OCI-LY1 (cell line): ENCODE measurements around the gene EOMES.

Experiments used
- H2AFZ ChIP-seq: fragments of 200-600 bp; sonication (generic), shearing (Covaris generic); 2 replicates; pipeline ENCODE4 v1.6.0; 2014; ENCODE audit warnings: antibody characterized with exemption, mild to moderate bottlenecking, low read length
- H3F3A ChIP-seq: fragments of 200-600 bp; sonication (generic), shearing (Covaris generic); 2 replicates; pipeline ENCODE4 v1.6.0; 2014; ENCODE audit warnings: mild to moderate bottlenecking, antibody characterized with exemption, low read length, moderate library complexity; ENCODE audit not compliant: insufficient read depth
- H3K27ac ChIP-seq: fragments of 200-600 bp; sonication (generic); 2 replicates; pipeline ENCODE4 v1.5.1; 2014; ENCODE audit warnings: low read length, mixed run types, mild to moderate bottlenecking, low read depth; ENCODE audit not compliant: poor library complexity, severe bottlenecking
- H3K27me3 ChIP-seq: fragments of 200-600 bp; sonication (generic); 2 replicates; pipeline ENCODE4 v1.6.0; 2014; ENCODE audit warnings: antibody characterized with exemption, mild to moderate bottlenecking, low read length, moderate library complexity; ENCODE audit not compliant: insufficient read depth
- H3K36me3 ChIP-seq: fragments of 200-600 bp; sonication (generic); 2 replicates; pipeline ENCODE4 v1.6.1; 2014; ENCODE audit warnings: mild to moderate bottlenecking, antibody characterized with exemption, low read length, moderate library complexity, mixed read lengths; ENCODE audit not compliant: insufficient read depth
- H3K4me1 ChIP-seq: fragments of 200-600 bp; sonication (generic); 2 replicates; pipeline ENCODE4 v1.5.1; 2014; ENCODE audit warnings: mild to moderate bottlenecking, low read length, moderate library complexity; ENCODE audit not compliant: insufficient read depth, severe bottlenecking
- H3K4me2 ChIP-seq: fragments of 200-600 bp; sonication (generic), shearing (Covaris generic); 2 replicates; pipeline ENCODE4 v1.6.1; 2014; ENCODE audit warnings: low read length
- H3K4me3 ChIP-seq: fragments of 200-600 bp; sonication (generic); 2 replicates; pipeline ENCODE4 v1.5.1; 2014; ENCODE audit warnings: low read length, low read depth, mild to moderate bottlenecking, mixed read lengths; ENCODE audit not compliant: poor library complexity, severe bottlenecking
- H3K79me2 ChIP-seq: fragments of 200-600 bp; shearing (Covaris generic); 2 replicates; pipeline ENCODE4 v1.6.1; 2016; ENCODE audit warnings: mixed run types, low read length, mixed read lengths; ENCODE audit not compliant: insufficient read depth
- H3K9ac ChIP-seq: fragments of 200-600 bp; sonication (generic), shearing (Covaris generic); 2 replicates; pipeline ENCODE4 v1.6.1; 2014; ENCODE audit warnings: mild to moderate bottlenecking, low read length, mixed read lengths
- H3K9me2 ChIP-seq: fragments of 200-600 bp; sonication (generic), shearing (Covaris generic); 2 replicates; pipeline ENCODE4 v1.6.1; 2014; ENCODE audit warnings: low read depth, mild to moderate bottlenecking, low read length, mixed read lengths
- H3K9me3 ChIP-seq: fragments of 200-600 bp; shearing (Covaris generic); 2 replicates; pipeline ENCODE4 v1.6.1; 2014; ENCODE audit warnings: low read length, mixed read lengths
- H4K20me1 ChIP-seq: fragments of 200-600 bp; sonication (generic), shearing (Covaris generic); 2 replicates; pipeline ENCODE4 v1.6.0; 2016; ENCODE audit warnings: mild to moderate bottlenecking, low read length; ENCODE audit not compliant: insufficient read depth
- CTCF ChIP-seq: fragments of 200-600 bp; sonication (generic), shearing (Covaris generic); IDR thresholded peaks from 2 replicates; pipeline ENCODE4 v1.5.1; 2017; ENCODE audit warnings: mild to moderate bottlenecking, antibody characterized with exemption, low read length, moderate library complexity, mixed read lengths
- EZH2 ChIP-seq: fragments of 200-600 bp; sonication (generic), shearing (Covaris generic); IDR thresholded peaks from 2 replicates; pipeline ENCODE4 v1.8.0; 2017; ENCODE audit warnings: borderline replicate concordance, mixed run types, mild to moderate bottlenecking, antibody characterized with exemption, low read length, moderate library complexity, mixed read lengths

The EOMES gene

GRCh38 chr3:27708250-27708649, 13.9 kb downstream of the EOMES start:
- H3K4me2 ChIP-seq: no peak overlapping the region
- no peaks in the 10 kb centered on the region for H3K9me3 ChIP-seq
- TF ChIP-seq CTCF (no peak), EZH2 (no peak)
- no peak overlapping the region for H3K4me3 ChIP-seq
- no peak overlapping the region for H2AFZ ChIP-seq
- no peaks in the 10 kb centered on the region for H3K36me3 ChIP-seq
- no peak overlapping the region for H3K27ac ChIP-seq
- H3K9me2 ChIP-seq: no peaks in the 10 kb centered on the region
- H3K27me3 ChIP-seq: no peaks in the 10 kb centered on the region
- no peaks in the 10 kb centered on the region for H4K20me1 ChIP-seq
- H3K79me2 ChIP-seq: no peaks in the 10 kb centered on the region
- no peaks in the 10 kb centered on the region for H3F3A ChIP-seq
- no peak overlapping the region for H3K9ac ChIP-seq
- H3K4me1 ChIP-seq: no peaks in the 10 kb centered on the region

- H3F3A ChIP-seq: no peaks in the 10 kb centered on the region; the same call in 1 of the 2 replicates
- H3K27ac ChIP-seq: no peak overlapping the region
- no peaks in the 10 kb centered on the region for H3K9me3 ChIP-seq
- no peaks in the 10 kb centered on the region for H3K36me3 ChIP-seq
- TF ChIP-seq CTCF: no peak
- no peak for TF ChIP-seq EZH2
- no peaks in the 10 kb centered on the region for H4K20me1 ChIP-seq
- no peak overlapping the region for H3K9ac ChIP-seq
- H3K27me3 ChIP-seq: no peaks in the 10 kb centered on the region
- H3K4me2 ChIP-seq: no peak overlapping the region
- H3K4me3 ChIP-seq: no peak overlapping the region
- H3K9me2 ChIP-seq: no peaks in the 10 kb centered on the region
- H3K79me2 ChIP-seq: no peaks in the 10 kb centered on the region
- no peaks in the 10 kb centered on the region for H3K4me1 ChIP-seq
- H2AFZ ChIP-seq: no peak overlapping the region
Measured at GRCh38 chr3:27699067-27699466, 23.1 kb downstream of the EOMES start.

GRCh38 chr3:27696906-27697305, 25.2 kb downstream of the EOMES start:
- no peaks in the 10 kb centered on the region for H3K27me3 ChIP-seq
- no peak overlapping the region for H3K4me3 ChIP-seq
- H3K9ac ChIP-seq: no peak overlapping the region
- H3K27ac ChIP-seq: no peak overlapping the region
- no peaks in the 10 kb centered on the region for H3K36me3 ChIP-seq
- H3K4me1 ChIP-seq: no peaks in the 10 kb centered on the region
- H3K9me3 ChIP-seq: no peaks in the 10 kb centered on the region
- H3F3A ChIP-seq: no peaks in the 10 kb centered on the region; the same call in 1 of the 2 replicates
- no peaks in the 10 kb centered on the region for H4K20me1 ChIP-seq
- no peaks in the 10 kb centered on the region for H3K79me2 ChIP-seq
- no peak for TF ChIP-seq EZH2
- no peak for TF ChIP-seq CTCF
- H2AFZ ChIP-seq: no peak overlapping the region
- no peaks in the 10 kb centered on the region for H3K9me2 ChIP-seq
- no peak overlapping the region for H3K4me2 ChIP-seq
